Measurements from ENCODE around the gene OLIG1. TPM values are rescaled to one million over a fixed set of nuclear protein-coding genes. Genes with fewer than 3 reads are reported as not detected.

Gene OLIG1
- total and polyA plus RNA-seq, 10 of the 15 experiments (the other 5 are each of a cell fraction or from before 2014, with no cell fraction given) = not detected

Other genes starting within 250 kb of the OLIG1 start
- not detected in 2 replicates for gene OLIG2, start 44.2 kb upstream of the OLIG1 start, total RNA-seq (2014; rRNA removed)
- gene OLIG2, start 44.2 kb upstream of the OLIG1 start, total RNA-seq (2014; rRNA removed; fragmentation: Illumina TruSeq; extraction: Trizol) = not detected in 2 replicates
- not detected in 2 replicates for gene OLIG2, start 44.2 kb upstream of the OLIG1 start, total RNA-seq (2021)
- gene OLIG2, start 44.2 kb upstream of the OLIG1 start, polyA plus RNA-seq (2011; rRNA removed) = not detected in 2 replicates
- not detected in 2 replicates for gene OLIG2, start 44.2 kb upstream of the OLIG1 start, polyA plus RNA-seq (2014; fragmentation: Illumina TruSeq; extraction: Trizol)
- not detected for gene OLIG2, start 44.2 kb upstream of the OLIG1 start, polyA plus RNA-seq (2014; fragmentation: Nextera tagmentation; extraction: Ambion mirVana)
- gene OLIG2, start 44.2 kb upstream of the OLIG1 start, polyA plus RNA-seq (2014; rRNA removed) = not detected in 2 replicates
- not detected for gene OLIG2, start 44.2 kb upstream of the OLIG1 start, polyA plus RNA-seq (2016; fragmentation: Nextera tagmentation; extraction: Ambion mirVana)
- gene IFNAR2, start 159.8 kb downstream of the OLIG1 start, total RNA-seq (2014; rRNA removed) = 13.6 and 15.9 TPM in 2 replicates
- gene IFNAR2, start 159.8 kb downstream of the OLIG1 start, total RNA-seq (2014; rRNA removed; fragmentation: Illumina TruSeq; extraction: Trizol) = 17.8 and 20.4 TPM in 2 replicates
- gene IFNAR2, start 159.8 kb downstream of the OLIG1 start, total RNA-seq (2021) = 57.7 and 64.7 TPM in 2 replicates
- gene IFNAR2, start 159.8 kb downstream of the OLIG1 start, polyA plus RNA-seq (2011; rRNA removed) = 99.7 and 143 TPM in 2 replicates
- 76.6 and 99.0 TPM in 2 replicates for gene IFNAR2, start 159.8 kb downstream of the OLIG1 start, polyA plus RNA-seq (2014; fragmentation: Illumina TruSeq; extraction: Trizol)
- 10 to 100 TPM in 1 of 2 experiments, 1 to 10 TPM in 1; 8.5 to 23.3 TPM for gene IFNAR2, start 159.8 kb downstream of the OLIG1 start, polyA plus RNA-seq (2014; fragmentation: Nextera tagmentation; extraction: Ambion mirVana)
- gene IFNAR2, start 159.8 kb downstream of the OLIG1 start, polyA plus RNA-seq (2014; rRNA removed) = 29.1 and 51.4 TPM in 2 replicates
- 10 to 100 TPM; 66.1 to 67.4 TPM for gene IFNAR2, start 159.8 kb downstream of the OLIG1 start, polyA plus RNA-seq (2016; fragmentation: Nextera tagmentation; extraction: Ambion mirVana)
- 37.3 and 44.5 TPM in 2 replicates for gene IL10RB, start 196.2 kb downstream of the OLIG1 start, total RNA-seq (2014; rRNA removed)
- 30.0 and 32.4 TPM in 2 replicates for gene IL10RB, start 196.2 kb downstream of the OLIG1 start, total RNA-seq (2014; rRNA removed; fragmentation: Illumina TruSeq; extraction: Trizol)
- gene IL10RB, start 196.2 kb downstream of the OLIG1 start, total RNA-seq (2021) = 22.7 and 26.9 TPM in 2 replicates
- gene IL10RB, start 196.2 kb downstream of the OLIG1 start, polyA plus RNA-seq (2011; rRNA removed) = 31.4 and 37.4 TPM in 2 replicates
- gene IL10RB, start 196.2 kb downstream of the OLIG1 start, polyA plus RNA-seq (2014; fragmentation: Illumina TruSeq; extraction: Trizol) = 27.3 and 37.5 TPM in 2 replicates
- 10 to 100 TPM; 15.0 to 23.3 TPM for gene IL10RB, start 196.2 kb downstream of the OLIG1 start, polyA plus RNA-seq (2014; fragmentation: Nextera tagmentation; extraction: Ambion mirVana)
- 27.2 and 31.1 TPM in 2 replicates for gene IL10RB, start 196.2 kb downstream of the OLIG1 start, polyA plus RNA-seq (2014; rRNA removed)
- 10 to 100 TPM; 49.8 to 55.1 TPM for gene IL10RB, start 196.2 kb downstream of the OLIG1 start, polyA plus RNA-seq (2016; fragmentation: Nextera tagmentation; extraction: Ambion mirVana)